ENCODE data around the gene TAOK1. TPM values are rescaled to one million over a fixed set of nuclear protein-coding genes. Genes with fewer than 3 reads are reported as not detected.

Gene TAOK1
- total RNA-seq, 1 experiment from 2014 or later = 56.3 TPM

DNA sequence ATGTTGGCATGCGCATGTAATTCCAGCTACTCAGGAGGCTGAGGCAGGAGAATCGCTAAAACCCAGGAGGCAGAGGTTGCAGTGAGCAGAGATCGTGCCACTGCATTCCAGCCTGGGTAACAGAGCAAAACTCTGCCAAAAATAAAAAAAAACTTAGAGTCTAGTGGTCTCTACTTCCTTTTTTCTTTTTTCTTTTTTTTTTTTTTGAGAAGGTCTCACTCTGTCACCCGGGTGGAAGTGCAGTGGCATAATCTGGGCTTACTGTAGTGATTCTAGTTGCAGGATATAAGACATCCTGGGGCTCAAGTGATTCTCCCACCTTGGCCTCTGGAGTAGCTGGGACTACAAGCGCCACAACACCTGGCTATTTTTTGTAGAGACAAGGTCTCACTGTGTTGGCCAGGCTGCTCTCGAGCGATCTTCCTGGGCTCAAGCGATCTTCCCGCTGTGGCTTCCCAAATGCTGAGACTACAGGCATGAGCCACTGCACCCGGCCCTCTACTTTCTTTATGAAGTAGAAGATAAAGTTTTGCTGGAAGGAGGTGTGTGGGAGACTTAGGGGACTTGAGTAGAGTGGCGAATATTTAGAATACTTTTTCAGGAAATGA is 47.9 kb upstream of the TAOK1 start:
- no peak overlapping the region for H3K4me3 ChIP-seq (replicated peaks in 1 of 2; ENCODE audit: low read depth in 1 of 2, low read length in 2 of 2)
- H3K27me3 ChIP-seq (ENCODE audit: insufficient read depth, low read length) = 0 out of 2 replicates have a peak, but pooled peaks cover 9% of the 10 kb centered on the region
- H3K9me2 ChIP-seq (ENCODE audit: insufficient read depth) = no peaks in the 10 kb centered on the region
- RAD21 ChIA-PET (ENCODE audit: low non-redundant PET in 1 of 2, low total read pairs in 2 of 2, uncharacterized antibody in 2 of 2, unreplicated experiment in 2 of 2) = no interaction called here
- no peaks in the 10 kb centered on the region for H4K20me1 ChIP-seq (ENCODE audit: insufficient read depth)
- DNase-seq (ENCODE audit: low read depth, low spot score) (no peak), ATAC-seq (no peak)
- no peak overlapping the region for H2AFZ ChIP-seq (ENCODE audit: low read depth, low read length, poor library complexity, severe bottlenecking)
- H3K9me3 ChIP-seq (ENCODE audit: control insufficient read depth in 1 of 2, insufficient read depth in 1 of 2, low read depth in 1 of 2, low read length in 2 of 2) = no peaks in the 10 kb centered on the region
- no peak overlapping the region for H3K27ac ChIP-seq (ENCODE audit: low read depth, low read length)
- no peak for TF ChIP-seq EZH2 (IDR thresholded peaks at IDR 0.05)
- TF ChIP-seq POLR2AphosphoS5 (IDR thresholded peaks at IDR 0.05; ENCODE audit: low read depth, low read length) = no peak
- TF ChIP-seq, protein P1, sequence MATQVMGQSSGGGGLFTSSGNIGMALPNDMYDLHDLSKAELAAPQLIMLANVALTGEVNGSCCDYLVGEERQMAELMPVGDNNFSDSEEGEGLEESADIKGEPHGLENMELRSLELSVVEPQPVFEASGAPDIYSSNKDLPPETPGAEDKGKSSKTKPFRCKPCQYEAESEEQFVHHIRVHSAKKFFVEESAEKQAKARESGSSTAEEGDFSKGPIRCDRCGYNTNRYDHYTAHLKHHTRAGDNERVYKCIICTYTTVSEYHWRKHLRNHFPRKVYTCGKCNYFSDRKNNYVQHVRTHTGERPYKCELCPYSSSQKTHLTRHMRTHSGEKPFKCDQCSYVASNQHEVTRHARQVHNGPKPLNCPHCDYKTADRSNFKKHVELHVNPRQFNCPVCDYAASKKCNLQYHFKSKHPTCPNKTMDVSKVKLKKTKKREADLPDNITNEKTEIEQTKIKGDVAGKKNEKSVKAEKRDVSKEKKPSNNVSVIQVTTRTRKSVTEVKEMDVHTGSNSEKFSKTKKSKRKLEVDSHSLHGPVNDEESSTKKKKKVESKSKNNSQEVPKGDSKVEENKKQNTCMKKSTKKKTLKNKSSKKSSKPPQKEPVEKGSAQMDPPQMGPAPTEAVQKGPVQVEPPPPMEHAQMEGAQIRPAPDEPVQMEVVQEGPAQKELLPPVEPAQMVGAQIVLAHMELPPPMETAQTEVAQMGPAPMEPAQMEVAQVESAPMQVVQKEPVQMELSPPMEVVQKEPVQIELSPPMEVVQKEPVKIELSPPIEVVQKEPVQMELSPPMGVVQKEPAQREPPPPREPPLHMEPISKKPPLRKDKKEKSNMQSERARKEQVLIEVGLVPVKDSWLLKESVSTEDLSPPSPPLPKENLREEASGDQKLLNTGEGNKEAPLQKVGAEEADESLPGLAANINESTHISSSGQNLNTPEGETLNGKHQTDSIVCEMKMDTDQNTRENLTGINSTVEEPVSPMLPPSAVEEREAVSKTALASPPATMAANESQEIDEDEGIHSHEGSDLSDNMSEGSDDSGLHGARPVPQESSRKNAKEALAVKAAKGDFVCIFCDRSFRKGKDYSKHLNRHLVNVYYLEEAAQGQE (IDR thresholded peaks at IDR 0.05; ENCODE audit: low read depth) = no peak
- TF ChIP-seq EZH2phosphoT487 (IDR thresholded peaks at IDR 0.05; ENCODE audit: borderline replicate concordance) = no peak
- no peak for TF ChIP-seq ELF1 (IDR thresholded peaks at IDR 0.05; ENCODE audit: borderline replicate concordance, low read depth)
- TF ChIP-seq EGR1 (IDR thresholded peaks at IDR 0.05; ENCODE audit: low read depth) = no peak
- TF ChIP-seq ZNF274 (IDR thresholded peaks at IDR 0.05; ENCODE audit: low read depth, low read length) = no peak
- no peak for TF ChIP-seq RAD21 (IDR thresholded peaks at IDR 0.05; ENCODE audit: low read depth)
- TF ChIP-seq FOSL1 (IDR thresholded peaks at IDR 0.05; ENCODE audit: low read depth) = no peak
- TF ChIP-seq, protein P2, sequence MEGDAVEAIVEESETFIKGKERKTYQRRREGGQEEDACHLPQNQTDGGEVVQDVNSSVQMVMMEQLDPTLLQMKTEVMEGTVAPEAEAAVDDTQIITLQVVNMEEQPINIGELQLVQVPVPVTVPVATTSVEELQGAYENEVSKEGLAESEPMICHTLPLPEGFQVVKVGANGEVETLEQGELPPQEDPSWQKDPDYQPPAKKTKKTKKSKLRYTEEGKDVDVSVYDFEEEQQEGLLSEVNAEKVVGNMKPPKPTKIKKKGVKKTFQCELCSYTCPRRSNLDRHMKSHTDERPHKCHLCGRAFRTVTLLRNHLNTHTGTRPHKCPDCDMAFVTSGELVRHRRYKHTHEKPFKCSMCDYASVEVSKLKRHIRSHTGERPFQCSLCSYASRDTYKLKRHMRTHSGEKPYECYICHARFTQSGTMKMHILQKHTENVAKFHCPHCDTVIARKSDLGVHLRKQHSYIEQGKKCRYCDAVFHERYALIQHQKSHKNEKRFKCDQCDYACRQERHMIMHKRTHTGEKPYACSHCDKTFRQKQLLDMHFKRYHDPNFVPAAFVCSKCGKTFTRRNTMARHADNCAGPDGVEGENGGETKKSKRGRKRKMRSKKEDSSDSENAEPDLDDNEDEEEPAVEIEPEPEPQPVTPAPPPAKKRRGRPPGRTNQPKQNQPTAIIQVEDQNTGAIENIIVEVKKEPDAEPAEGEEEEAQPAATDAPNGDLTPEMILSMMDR (IDR thresholded peaks at IDR 0.05 in 2 of 3, conservative IDR thresholded peaks at IDR 0.05 in 1 of 3; ENCODE audit: borderline replicate concordance in 1 of 3, insufficient read depth in 1 of 3, low read depth in 2 of 3, low read length in 2 of 3) = no peak
- no peak for TF ChIP-seq SRF (IDR thresholded peaks at IDR 0.05; ENCODE audit: low read depth)
- no peak for TF ChIP-seq POLR2A (IDR thresholded peaks at IDR 0.05; ENCODE audit: borderline replicate concordance, extremely low read depth, insufficient read depth, insufficient read length)
- H3K79me2 ChIP-seq (ENCODE audit: insufficient read depth, low read length) = no peaks in the 10 kb centered on the region
- POLR2A ChIA-PET = no interaction called here
- CTCF ChIA-PET = no interaction called here
- no TSS peak for BruUV-seq (replicated peaks)
- no peak overlapping the region for H3K9ac ChIP-seq (ENCODE audit: low read length)
- no peaks in the 10 kb centered on the region for H3K4me1 ChIP-seq (ENCODE audit: control insufficient read depth in 1 of 2, insufficient read depth in 2 of 2, low read length in 2 of 2)
- H3K4me2 ChIP-seq (ENCODE audit: low read length) = no peak overlapping the region
- intact Hi-C loops (cut with micrococcal nuclease) = no loop called here
- no peaks in the 10 kb centered on the region for H3K36me3 ChIP-seq (ENCODE audit: control insufficient read depth in 1 of 2, insufficient read depth in 2 of 2, low read length in 2 of 2)

All from HCT116 (cell line).